HL-60 (cell line): Measurements from ENCODE around the gene DIP2C.

Experiments used
- DNase-seq, 2 experiments: peaks; one replicate each; pipeline ENCODE4 v3.0.0-alpha.2; 2010 to 2020; ENCODE audit warnings: low read depth in 1 of 2, low spot score in 1 of 2
- H3K27ac ChIP-seq: fragments of 250-450 bp; sonication (Bioruptor Pico); replicated peaks from 2 replicates; pipeline ENCODE4 v1.5.1; 2020; ENCODE audit warnings: mild to moderate bottlenecking, moderate library complexity
- H3K27me3 ChIP-seq: fragments of 250-450 bp; sonication (Bioruptor Pico); 2 replicates; pipeline ENCODE4 v1.5.1; 2021; ENCODE audit warnings: mild to moderate bottlenecking, moderate library complexity; ENCODE audit not compliant: insufficient read depth, poor library complexity, severe bottlenecking
- H3K4me3 ChIP-seq: replicated peaks from 2 replicates; pipeline ENCODE4 v1.5.1; 2011; ENCODE audit warnings: mild to moderate bottlenecking, control low read depth, low read length; ENCODE audit not compliant: insufficient read depth
- GABPA ChIP-seq: IDR thresholded peaks from 2 replicates; pipeline ENCODE4 v1.6.1; 2012; ENCODE audit warnings: low read depth
- POLR2AphosphoS5 ChIP-seq: IDR thresholded peaks from 2 replicates; pipeline ENCODE4 v1.6.1; 2012; ENCODE audit warnings: low read depth
- SPI1 ChIP-seq: IDR thresholded peaks from 2 replicates; pipeline ENCODE4 v1.6.1; 2012; ENCODE audit warnings: low read depth, mild to moderate bottlenecking, borderline replicate concordance
- TF ChIP-seq, protein P1 (sequence below): IDR thresholded peaks from one replicate; pipeline ENCODE4 v1.5.1; 2011; ENCODE audit warnings: low read length, control low read depth, inconsistent platforms; ENCODE audit not compliant: insufficient read depth
- TF ChIP-seq, protein P2 (sequence below): IDR thresholded peaks from 2 replicates; pipeline ENCODE4 v1.6.1; 2012; ENCODE audit warnings: low read depth; ENCODE audit not compliant: insufficient replicate concordance

DIP2C gene

DNA sequence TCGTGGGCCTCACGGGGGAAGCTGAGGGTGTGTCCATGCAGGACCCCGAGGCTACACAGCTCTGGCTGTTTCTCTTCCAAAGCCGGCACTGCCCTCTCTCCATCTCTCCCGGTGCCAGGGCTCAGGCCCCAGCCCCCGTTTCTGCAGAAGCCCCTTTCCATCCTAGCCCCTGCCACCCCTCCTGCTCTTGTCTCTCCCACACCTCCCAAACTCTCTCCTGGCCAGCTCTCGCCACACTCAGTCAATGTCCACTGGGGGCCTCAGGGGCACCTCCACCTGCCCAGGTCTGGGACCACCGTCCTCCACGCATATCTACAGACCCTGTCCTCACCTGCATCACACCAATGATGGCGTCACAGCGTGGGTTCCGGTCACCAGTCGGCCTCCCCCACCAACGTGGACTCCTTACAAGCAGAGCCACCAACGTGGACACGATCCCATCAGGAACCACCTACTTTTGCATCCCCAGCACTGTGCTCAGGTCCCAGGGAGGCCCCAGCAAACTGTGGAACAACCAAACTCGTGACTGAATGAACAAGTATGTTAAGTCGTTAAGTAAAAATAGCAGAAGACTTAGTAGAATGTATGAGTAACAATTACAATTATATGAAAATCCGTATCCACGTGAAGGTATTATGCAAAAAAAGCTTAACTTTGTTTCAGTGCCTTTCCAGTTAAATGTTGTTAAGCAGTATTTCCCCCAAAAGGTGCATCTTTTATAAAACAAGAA is 38.4 kb downstream of the DIP2C start:
- Histone ChIP-seq H3K27me3 (no peaks in the 10 kb centered on the region), H3K4me3 (no peak overlapping the region), H3K27ac (no peak overlapping the region)
- DNase-seq: no peak
- TF ChIP-seq GABPA (no peak), SPI1 (no peak), POLR2AphosphoS5 (no peak)
- TF ChIP-seq, protein P1, sequence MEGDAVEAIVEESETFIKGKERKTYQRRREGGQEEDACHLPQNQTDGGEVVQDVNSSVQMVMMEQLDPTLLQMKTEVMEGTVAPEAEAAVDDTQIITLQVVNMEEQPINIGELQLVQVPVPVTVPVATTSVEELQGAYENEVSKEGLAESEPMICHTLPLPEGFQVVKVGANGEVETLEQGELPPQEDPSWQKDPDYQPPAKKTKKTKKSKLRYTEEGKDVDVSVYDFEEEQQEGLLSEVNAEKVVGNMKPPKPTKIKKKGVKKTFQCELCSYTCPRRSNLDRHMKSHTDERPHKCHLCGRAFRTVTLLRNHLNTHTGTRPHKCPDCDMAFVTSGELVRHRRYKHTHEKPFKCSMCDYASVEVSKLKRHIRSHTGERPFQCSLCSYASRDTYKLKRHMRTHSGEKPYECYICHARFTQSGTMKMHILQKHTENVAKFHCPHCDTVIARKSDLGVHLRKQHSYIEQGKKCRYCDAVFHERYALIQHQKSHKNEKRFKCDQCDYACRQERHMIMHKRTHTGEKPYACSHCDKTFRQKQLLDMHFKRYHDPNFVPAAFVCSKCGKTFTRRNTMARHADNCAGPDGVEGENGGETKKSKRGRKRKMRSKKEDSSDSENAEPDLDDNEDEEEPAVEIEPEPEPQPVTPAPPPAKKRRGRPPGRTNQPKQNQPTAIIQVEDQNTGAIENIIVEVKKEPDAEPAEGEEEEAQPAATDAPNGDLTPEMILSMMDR: no peak
- TF ChIP-seq, protein P2, sequence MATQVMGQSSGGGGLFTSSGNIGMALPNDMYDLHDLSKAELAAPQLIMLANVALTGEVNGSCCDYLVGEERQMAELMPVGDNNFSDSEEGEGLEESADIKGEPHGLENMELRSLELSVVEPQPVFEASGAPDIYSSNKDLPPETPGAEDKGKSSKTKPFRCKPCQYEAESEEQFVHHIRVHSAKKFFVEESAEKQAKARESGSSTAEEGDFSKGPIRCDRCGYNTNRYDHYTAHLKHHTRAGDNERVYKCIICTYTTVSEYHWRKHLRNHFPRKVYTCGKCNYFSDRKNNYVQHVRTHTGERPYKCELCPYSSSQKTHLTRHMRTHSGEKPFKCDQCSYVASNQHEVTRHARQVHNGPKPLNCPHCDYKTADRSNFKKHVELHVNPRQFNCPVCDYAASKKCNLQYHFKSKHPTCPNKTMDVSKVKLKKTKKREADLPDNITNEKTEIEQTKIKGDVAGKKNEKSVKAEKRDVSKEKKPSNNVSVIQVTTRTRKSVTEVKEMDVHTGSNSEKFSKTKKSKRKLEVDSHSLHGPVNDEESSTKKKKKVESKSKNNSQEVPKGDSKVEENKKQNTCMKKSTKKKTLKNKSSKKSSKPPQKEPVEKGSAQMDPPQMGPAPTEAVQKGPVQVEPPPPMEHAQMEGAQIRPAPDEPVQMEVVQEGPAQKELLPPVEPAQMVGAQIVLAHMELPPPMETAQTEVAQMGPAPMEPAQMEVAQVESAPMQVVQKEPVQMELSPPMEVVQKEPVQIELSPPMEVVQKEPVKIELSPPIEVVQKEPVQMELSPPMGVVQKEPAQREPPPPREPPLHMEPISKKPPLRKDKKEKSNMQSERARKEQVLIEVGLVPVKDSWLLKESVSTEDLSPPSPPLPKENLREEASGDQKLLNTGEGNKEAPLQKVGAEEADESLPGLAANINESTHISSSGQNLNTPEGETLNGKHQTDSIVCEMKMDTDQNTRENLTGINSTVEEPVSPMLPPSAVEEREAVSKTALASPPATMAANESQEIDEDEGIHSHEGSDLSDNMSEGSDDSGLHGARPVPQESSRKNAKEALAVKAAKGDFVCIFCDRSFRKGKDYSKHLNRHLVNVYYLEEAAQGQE: no peak

DNA sequence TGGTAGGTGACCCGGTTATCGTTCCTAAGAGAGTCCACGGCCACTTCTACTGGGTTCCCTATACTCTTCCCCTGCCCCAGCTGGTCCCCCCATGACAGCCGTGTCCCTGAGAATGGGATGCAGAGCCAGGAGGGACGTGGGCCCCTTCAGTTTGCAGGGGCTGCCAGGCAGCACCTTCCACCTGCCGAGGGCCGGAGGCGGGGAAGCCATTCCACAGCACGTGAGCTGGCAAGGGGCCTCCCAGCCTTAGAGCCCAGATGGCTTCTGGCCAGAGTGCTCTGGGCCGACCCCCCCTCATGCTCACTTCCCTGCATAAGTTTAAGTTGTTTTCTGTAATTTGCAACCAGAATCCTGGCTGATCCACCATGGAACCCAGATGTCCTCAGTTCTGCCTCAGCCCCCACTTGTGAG is 39.0 kb downstream of the DIP2C start:
- no peak overlapping the region for H3K4me3 ChIP-seq
- TF ChIP-seq, protein P1: no peak
- TF ChIP-seq POLR2AphosphoS5 (no peak), SPI1 (no peak), GABPA (no peak)
- TF ChIP-seq, protein P2: no peak
- no peaks in the 10 kb centered on the region for H3K27me3 ChIP-seq
- no peak for DNase-seq
- no peak overlapping the region for H3K27ac ChIP-seq

DNA sequence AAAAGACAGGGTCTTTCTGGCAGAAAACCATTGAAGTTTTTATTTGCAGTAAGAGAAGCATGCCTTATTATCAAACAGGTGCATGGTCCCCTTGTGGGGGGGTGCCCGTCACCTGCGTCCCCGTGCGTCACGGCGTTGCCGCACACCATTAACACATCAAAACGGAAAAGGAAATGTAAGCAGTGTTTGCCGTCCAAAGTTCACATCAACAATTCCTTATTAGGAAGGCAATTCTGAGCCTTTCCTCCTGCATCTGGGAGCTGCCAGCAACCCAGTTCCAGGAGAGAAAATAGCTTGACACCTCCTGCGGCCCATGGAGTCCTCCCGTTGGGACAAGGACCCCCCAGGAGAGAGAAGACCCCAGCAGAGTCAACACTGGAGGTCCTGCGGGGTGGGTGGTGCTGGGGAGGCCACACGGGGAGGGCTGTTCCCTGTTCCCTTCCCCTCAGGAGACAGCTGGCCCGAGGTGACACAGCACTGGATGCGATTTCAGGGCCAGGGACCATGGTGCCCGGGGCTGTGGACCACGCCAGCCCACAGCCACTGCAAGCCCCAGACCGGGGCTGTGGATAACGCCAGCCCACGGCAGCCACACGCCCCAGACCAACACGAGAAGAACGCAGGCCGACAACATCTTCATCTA is 39.5 kb downstream of the DIP2C start:
- no peak for DNase-seq
- Histone ChIP-seq H3K4me3 (no peak overlapping the region), H3K27me3 (no peaks in the 10 kb centered on the region), H3K27ac (no peak overlapping the region)
- no peak for TF ChIP-seq POLR2AphosphoS5
- TF ChIP-seq GABPA: no peak
- no peak for TF ChIP-seq SPI1
- TF ChIP-seq, protein P2: no peak
- TF ChIP-seq, protein P1: no peak
